Measurements from ENCODE around the gene MYLK. TPM values are rescaled to one million over a fixed set of nuclear protein-coding genes. Genes with fewer than 3 reads are reported as not detected.
A peak's percentile ranks its signal among the peaks of the same experiment; 100 is the strongest.

Gene MYLK
- total and polyA plus RNA-seq, 3 experiments from 2014 or later, result 0.09 to 0.10 TPM; not detected in 1

- POLR2A ChIA-PET, result no interaction called here
- no peak overlapping the region for H3K27ac Mint-ChIP-seq
Measured at GRCh38 chr3:123760817-123761216, 123.3 kb downstream of the MYLK start.

GRCh38 chr3:123759871-123760270 is 124.3 kb downstream of the MYLK start:
- POLR2A ChIA-PET, result no interaction called here
- Mint-ChIP-seq H3K9me3 (peaks cover 0 to 2% (median 0%) of the 10 kb centered on the region in 5 donors), H3K4me3 (no peak overlapping the region), H3K36me3 (no peaks in the 10 kb centered on the region), H3K27me3 (peaks cover 3 to 40% of the 10 kb centered on the region in 2 donors), H3K4me1 (peaks cover 0 to 7% (median 5%) of the 10 kb centered on the region in 3 donors), H3K27ac (no peak overlapping the region)
- CTCF ChIA-PET, result no interaction called here
- H3K36me3 ChIP-seq (ENCODE audit: insufficient read depth, low read length), result no peaks in the 10 kb centered on the region
- no peak for DNase-seq
- no peaks in the 10 kb centered on the region for H3K27me3 ChIP-seq (ENCODE audit: insufficient read depth, low read length, poor library complexity, severe bottlenecking)
- no peak overlapping the region for H3K4me3 ChIP-seq (ENCODE audit: low read length)
- H3K27ac ChIP-seq (ENCODE audit: low read depth, low read length), result no peak overlapping the region
- no peaks in the 10 kb centered on the region for H3K4me1 ChIP-seq (ENCODE audit: insufficient read depth, low read length)
- H3K9me3 ChIP-seq (ENCODE audit: low read length), result no peaks in the 10 kb centered on the region

More at GRCh38 chr3:123760817-123761216, 123.3 kb downstream of the MYLK start:
- Histone ChIP-seq H3K27ac (ENCODE audit: low read depth, low read length) (no peak overlapping the region), H3K36me3 (ENCODE audit: insufficient read depth, low read length) (no peaks in the 10 kb centered on the region), H3K9me3 (ENCODE audit: low read length) (no peaks in the 10 kb centered on the region), H3K4me3 (ENCODE audit: low read length) (no peak overlapping the region), H3K4me1 (ENCODE audit: insufficient read depth, low read length) (no peaks in the 10 kb centered on the region), H3K27me3 (ENCODE audit: insufficient read depth, low read length, poor library complexity, severe bottlenecking) (no peaks in the 10 kb centered on the region)
- Mint-ChIP-seq H3K9me3 (peaks cover 0 to 2% (median 0%) of the 10 kb centered on the region in 5 donors), H3K36me3 (no peaks in the 10 kb centered on the region), H3K4me1 (peaks cover 0 to 7% (median 5%) of the 10 kb centered on the region in 3 donors), H3K4me3 (no peak overlapping the region), H3K27me3 (peaks cover 3 to 40% of the 10 kb centered on the region in 2 donors)
- no peak for DNase-seq
- CTCF ChIA-PET, result no interaction called here

DNA sequence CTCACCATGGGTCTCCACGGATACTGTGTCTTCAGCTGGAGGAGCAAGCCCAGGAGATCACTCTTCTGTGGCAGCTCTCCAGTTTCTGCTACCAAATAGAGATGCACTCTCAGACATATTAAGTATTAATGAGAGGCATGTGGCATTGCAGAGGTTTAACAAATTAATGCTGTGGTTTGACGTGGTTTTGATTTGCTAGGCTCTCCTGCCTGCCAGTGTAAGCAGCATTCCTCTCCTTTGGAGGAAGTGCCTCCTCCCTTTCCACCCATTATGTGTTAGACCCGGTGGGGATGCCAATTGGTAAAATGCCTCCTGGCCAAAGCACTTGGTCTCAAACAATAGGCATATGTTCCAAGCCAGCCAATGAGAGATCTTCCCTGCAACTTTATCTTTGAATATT is 124.8 kb downstream of the MYLK start:
- no peak overlapping the region for H3K4me3 ChIP-seq (ENCODE audit: low read length)
- H3K9me3 Mint-ChIP-seq, result no peaks in the 10 kb centered on the region
- CTCF ChIA-PET, result no interaction called here
- H3K4me1 Mint-ChIP-seq, result peaks cover 0 to 7% (median 5%) of the 10 kb centered on the region in 3 donors
- H3K27me3 ChIP-seq (ENCODE audit: insufficient read depth, low read length, poor library complexity, severe bottlenecking), result no peaks in the 10 kb centered on the region
- no peaks in the 10 kb centered on the region for H3K4me1 ChIP-seq (ENCODE audit: insufficient read depth, low read length)
- no peaks in the 10 kb centered on the region for H3K9me3 ChIP-seq (ENCODE audit: low read length)
- peaks cover 3 to 36% of the 10 kb centered on the region in 2 donors for H3K27me3 Mint-ChIP-seq
- H3K27ac ChIP-seq (ENCODE audit: low read depth, low read length), result no peak overlapping the region
- H3K36me3 Mint-ChIP-seq, result no peaks in the 10 kb centered on the region
- H3K27ac Mint-ChIP-seq, result no peak overlapping the region
- POLR2A ChIA-PET, result no interaction called here
- no peak overlapping the region for H3K4me3 Mint-ChIP-seq
- DNase-seq, result no peak
- H3K36me3 ChIP-seq (ENCODE audit: insufficient read depth, low read length), result no peaks in the 10 kb centered on the region

DNA sequence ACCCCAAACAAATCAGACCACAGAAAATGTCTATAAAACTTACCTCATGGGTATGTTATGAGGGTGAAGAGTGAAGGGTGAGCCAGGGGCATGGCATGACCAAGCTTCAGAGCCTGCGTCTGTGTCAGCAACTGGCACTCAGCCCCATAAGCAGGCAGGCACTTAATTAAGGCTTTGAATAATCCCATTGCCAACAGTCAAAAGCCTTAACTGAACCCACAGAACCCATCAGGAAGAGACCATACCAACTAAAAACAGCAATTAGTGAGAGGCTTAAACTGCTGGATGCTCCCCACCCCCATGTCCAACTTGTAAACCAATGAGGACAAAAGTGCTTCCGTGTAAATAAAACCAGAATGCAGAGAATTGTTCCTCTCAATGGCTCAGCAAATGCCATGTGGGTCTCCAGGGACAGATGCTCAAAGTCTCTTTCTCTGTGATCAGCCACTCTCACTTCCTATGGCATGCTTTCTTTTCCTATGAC is 126.0 kb downstream of the MYLK start:
- no peaks in the 10 kb centered on the region for H3K27me3 ChIP-seq (ENCODE audit: insufficient read depth, low read length, poor library complexity, severe bottlenecking)
- H3K4me1 ChIP-seq (ENCODE audit: insufficient read depth, low read length), result no peaks in the 10 kb centered on the region
- no peaks in the 10 kb centered on the region for H3K9me3 ChIP-seq (ENCODE audit: low read length)
- H3K4me3 ChIP-seq (ENCODE audit: low read length), result no peak overlapping the region
- H3K27ac ChIP-seq (ENCODE audit: low read depth, low read length), result no peak overlapping the region
- H3K36me3 ChIP-seq (ENCODE audit: insufficient read depth, low read length), result no peaks in the 10 kb centered on the region
- Mint-ChIP-seq H3K27ac (peak overlapping the region in 1 of 8 donors; percentile 22), H3K4me3 (no peak overlapping the region), H3K9me3 (no peaks in the 10 kb centered on the region), H3K4me1 (peaks cover 0 to 7% (median 5%) of the 10 kb centered on the region in 3 donors), H3K27me3 (peaks cover 0 to 36% of the 10 kb centered on the region in 2 donors), H3K36me3 (no peaks in the 10 kb centered on the region)
- no peak for DNase-seq
- ChIA-PET POLR2A (no interaction called here), CTCF (no interaction called here)

DNA sequence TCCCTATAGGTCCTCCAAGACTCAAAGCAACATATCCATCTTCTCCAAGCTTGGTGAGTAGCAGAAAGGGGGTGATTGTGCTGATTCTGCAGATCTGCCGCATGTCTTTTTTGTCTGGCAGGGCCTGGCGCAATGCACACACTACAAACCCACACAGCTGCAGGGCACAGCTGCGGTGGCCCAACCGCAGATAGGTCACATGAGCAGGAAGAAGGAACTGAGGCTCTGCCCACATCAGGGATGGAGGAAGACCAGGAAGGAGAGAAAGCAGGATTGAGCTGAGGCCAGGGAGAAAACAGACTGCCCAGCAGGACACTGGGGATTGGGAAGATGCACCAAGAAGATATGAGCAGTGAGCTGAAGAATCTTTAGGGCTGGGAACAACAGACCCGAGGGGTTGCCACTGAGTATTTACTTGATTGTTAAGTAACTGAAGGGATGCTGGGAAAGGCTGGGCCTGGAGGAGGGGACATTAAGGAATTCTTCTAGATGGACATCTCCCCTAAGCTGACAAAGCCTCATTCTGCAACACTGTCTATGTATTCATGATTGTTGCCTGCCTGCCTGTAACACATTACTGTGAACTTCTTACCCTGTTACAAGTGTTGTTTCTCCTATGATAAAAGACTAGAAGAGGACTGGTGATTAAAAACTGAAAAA is 126.7 kb downstream of the MYLK start:
- CTCF ChIA-PET, result no interaction called here
- peaks cover 0 to 31% of the 10 kb centered on the region in 2 donors for H3K27me3 Mint-ChIP-seq
- H3K36me3 Mint-ChIP-seq, result no peaks in the 10 kb centered on the region
- Histone ChIP-seq H3K4me1 (ENCODE audit: insufficient read depth, low read length) (no peaks in the 10 kb centered on the region), H3K27ac (ENCODE audit: low read depth, low read length) (no peak overlapping the region), H3K4me3 (ENCODE audit: low read length) (no peak overlapping the region), H3K36me3 (ENCODE audit: insufficient read depth, low read length) (no peaks in the 10 kb centered on the region), H3K27me3 (ENCODE audit: insufficient read depth, low read length, poor library complexity, severe bottlenecking) (no peaks in the 10 kb centered on the region), H3K9me3 (ENCODE audit: low read length) (no peaks in the 10 kb centered on the region)
- no peak for DNase-seq
- H3K9me3 Mint-ChIP-seq, result no peaks in the 10 kb centered on the region
- H3K4me3 Mint-ChIP-seq, result no peak overlapping the region
- H3K27ac Mint-ChIP-seq, result no peak overlapping the region
- POLR2A ChIA-PET, result no interaction called here
- H3K4me1 Mint-ChIP-seq, result peaks cover 0 to 7% (median 5%) of the 10 kb centered on the region in 3 donors

DNA sequence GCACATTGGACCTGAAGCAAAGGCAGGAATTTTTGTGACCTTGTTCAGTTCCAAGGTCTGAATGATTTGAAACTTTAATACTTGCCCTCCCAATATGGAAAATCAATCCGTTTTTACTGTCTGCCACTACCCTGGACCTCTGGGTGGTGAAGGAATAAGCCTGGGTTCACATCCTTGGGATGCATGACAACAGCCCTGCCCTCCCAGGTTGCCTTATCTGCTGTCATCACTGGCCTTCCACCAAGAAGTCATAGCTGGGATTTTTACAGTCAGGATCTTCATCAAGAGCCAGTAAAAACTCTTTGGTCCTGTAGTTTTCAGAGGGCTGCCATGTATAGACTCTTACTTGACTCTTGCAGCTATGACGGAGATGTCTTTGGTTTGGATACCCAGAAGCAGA is 128.6 kb downstream of the MYLK start:
- H3K27me3 Mint-ChIP-seq, result peaks cover 0 to 30% of the 10 kb centered on the region in 2 donors
- H3K9me3 Mint-ChIP-seq, result no peaks in the 10 kb centered on the region
- Histone ChIP-seq H3K9me3 (ENCODE audit: low read length) (no peaks in the 10 kb centered on the region), H3K4me1 (ENCODE audit: insufficient read depth, low read length) (no peaks in the 10 kb centered on the region), H3K4me3 (ENCODE audit: low read length) (no peak overlapping the region), H3K27me3 (ENCODE audit: insufficient read depth, low read length, poor library complexity, severe bottlenecking) (no peaks in the 10 kb centered on the region), H3K36me3 (ENCODE audit: insufficient read depth, low read length) (no peaks in the 10 kb centered on the region), H3K27ac (ENCODE audit: low read depth, low read length) (no peak overlapping the region)
- no peak for DNase-seq
- no peak overlapping the region for H3K27ac Mint-ChIP-seq
- H3K4me3 Mint-ChIP-seq, result no peak overlapping the region
- POLR2A ChIA-PET, result no interaction called here
- CTCF ChIA-PET, result no interaction called here
- H3K36me3 Mint-ChIP-seq, result no peaks in the 10 kb centered on the region
- peaks cover 0 to 7% (median 5%) of the 10 kb centered on the region in 3 donors for H3K4me1 Mint-ChIP-seq

DNA sequence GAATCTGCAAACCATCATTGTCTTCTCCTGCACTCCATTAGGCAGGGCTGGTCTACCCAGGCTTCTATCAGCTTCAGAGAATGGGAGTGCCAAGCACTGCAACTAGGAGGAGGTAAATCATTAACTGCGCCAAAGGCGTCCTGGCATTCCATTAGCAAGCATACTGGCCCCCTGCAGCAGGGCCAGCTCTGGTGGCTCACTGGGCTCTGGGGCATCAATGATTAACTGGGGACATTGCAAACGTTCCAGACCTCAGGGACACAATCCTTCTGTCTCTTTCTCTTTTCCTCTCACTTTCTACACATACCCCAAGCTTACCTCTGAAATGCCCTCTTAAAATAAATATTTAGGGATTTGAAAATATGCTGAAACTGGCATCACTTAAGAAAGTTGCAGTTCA is 129.0 kb downstream of the MYLK start:
- CTCF ChIA-PET, result no interaction called here
- H3K27me3 ChIP-seq (ENCODE audit: insufficient read depth, low read length, poor library complexity, severe bottlenecking), result no peaks in the 10 kb centered on the region
- no peaks in the 10 kb centered on the region for H3K36me3 Mint-ChIP-seq
- H3K9me3 Mint-ChIP-seq, result no peaks in the 10 kb centered on the region
- no peak overlapping the region for H3K4me3 Mint-ChIP-seq
- peaks cover 0 to 7% (median 5%) of the 10 kb centered on the region in 3 donors for H3K4me1 Mint-ChIP-seq
- POLR2A ChIA-PET, result no interaction called here
- H3K27ac Mint-ChIP-seq, result no peak overlapping the region
- no peaks in the 10 kb centered on the region for H3K9me3 ChIP-seq (ENCODE audit: low read length)
- H3K4me1 ChIP-seq (ENCODE audit: insufficient read depth, low read length), result no peaks in the 10 kb centered on the region
- peaks cover 0 to 32% of the 10 kb centered on the region in 2 donors for H3K27me3 Mint-ChIP-seq
- H3K36me3 ChIP-seq (ENCODE audit: insufficient read depth, low read length), result no peaks in the 10 kb centered on the region
- H3K27ac ChIP-seq (ENCODE audit: low read depth, low read length), result no peak overlapping the region
- no peak overlapping the region for H3K4me3 ChIP-seq (ENCODE audit: low read length)
- DNase-seq, result no peak

DNA sequence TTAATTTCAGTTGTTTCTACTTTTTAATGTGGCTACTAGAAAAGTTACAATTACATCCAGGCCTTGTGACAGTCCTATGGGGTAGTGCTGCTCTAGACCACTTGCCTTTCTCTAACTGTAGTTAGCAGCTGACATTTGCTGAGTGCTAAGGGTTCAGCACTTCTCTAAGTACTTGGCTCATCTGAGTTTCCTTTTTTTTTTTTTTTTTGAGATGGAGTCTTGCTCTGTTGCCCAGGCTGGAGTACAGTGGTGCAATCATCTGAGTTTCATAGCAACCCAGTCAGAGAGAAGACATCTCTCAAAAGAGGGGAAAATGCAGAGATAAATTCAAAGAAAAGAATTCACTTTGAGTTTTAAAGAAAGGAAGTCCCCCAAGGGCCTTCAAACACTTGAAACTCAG is 130.8 kb downstream of the MYLK start:
- Mint-ChIP-seq H3K36me3 (no peaks in the 10 kb centered on the region), H3K9me3 (no peaks in the 10 kb centered on the region), H3K4me3 (no peak overlapping the region), H3K27ac (no peak overlapping the region), H3K4me1 (peaks cover 0 to 7% (median 5%) of the 10 kb centered on the region in 3 donors), H3K27me3 (peaks cover 0 to 28% of the 10 kb centered on the region in 2 donors)
- Histone ChIP-seq H3K4me1 (ENCODE audit: insufficient read depth, low read length) (no peaks in the 10 kb centered on the region), H3K4me3 (ENCODE audit: low read length) (no peak overlapping the region), H3K36me3 (ENCODE audit: insufficient read depth, low read length) (no peaks in the 10 kb centered on the region), H3K27ac (ENCODE audit: low read depth, low read length) (no peak overlapping the region), H3K27me3 (ENCODE audit: insufficient read depth, low read length, poor library complexity, severe bottlenecking) (no peaks in the 10 kb centered on the region), H3K9me3 (ENCODE audit: low read length) (no peaks in the 10 kb centered on the region)
- ChIA-PET POLR2A (no interaction called here), CTCF (no interaction called here)
- no peak for DNase-seq
